Activated CD4-positive, CD25-positive, alpha-beta regulatory T cell (primary cell): ENCODE measurements around the gene OR5L1.

Experiments
- DNase-seq, 4 experiments: peaks; one replicate each; lab custom pipeline; 2025; lab: John Stamatoyannopoulos, UW

OR5L1 gene

GRCh38 chr11:55811067-55811466 is at the start of gene OR5L1:
TSS of gene OR5L1 (plus strand) at chr11:55811367. CDS start at chr11:55811467, 100 bp downstream.
- DNase-seq: no peak

GRCh38 chr11:55773138-55773537 is 38.0 kb upstream of the OR5L1 start, which contains the start of gene OR5D13:
TSS of gene OR5D13 (plus strand) at chr11:55773438. CDS start at chr11:55773438, 0 bp downstream.
- no peak for DNase-seq

- DNase-seq: no peak
Observed at GRCh38 chr11:55791606-55792005, 19.6 kb upstream of the OR5L1 start.

DNA sequence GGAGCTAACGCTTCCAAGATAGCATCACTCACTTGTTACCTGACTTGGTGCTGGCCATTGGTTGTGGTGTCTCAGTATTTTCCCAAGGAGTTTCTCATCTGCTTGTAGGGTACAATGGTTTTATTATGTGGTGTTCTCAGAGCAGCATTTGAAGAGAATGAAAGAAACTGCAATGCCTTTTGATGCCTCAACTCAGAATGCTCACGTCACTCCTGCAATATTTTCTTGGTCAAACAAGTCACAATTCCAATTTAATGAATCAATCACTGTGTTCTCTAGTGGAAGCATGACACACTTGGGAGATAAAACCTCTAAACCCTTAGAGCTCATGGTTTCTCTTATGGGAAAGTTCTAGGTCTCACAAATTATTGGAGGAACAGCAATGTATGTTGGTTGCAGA is 17.8 kb upstream of the OR5L1 start:
- no peak for DNase-seq

GRCh38 chr11:55795256-55795655 is 15.9 kb upstream of the OR5L1 start, which contains the start of gene OR5D14:
TSS of gene OR5D14 (plus strand) at chr11:55795556. CDS start at chr11:55795556, 0 bp downstream.
- no peak for DNase-seq

- DNase-seq: no peak
Observed at GRCh38 chr11:55806248-55806647, 4.9 kb upstream of the OR5L1 start.

DNA sequence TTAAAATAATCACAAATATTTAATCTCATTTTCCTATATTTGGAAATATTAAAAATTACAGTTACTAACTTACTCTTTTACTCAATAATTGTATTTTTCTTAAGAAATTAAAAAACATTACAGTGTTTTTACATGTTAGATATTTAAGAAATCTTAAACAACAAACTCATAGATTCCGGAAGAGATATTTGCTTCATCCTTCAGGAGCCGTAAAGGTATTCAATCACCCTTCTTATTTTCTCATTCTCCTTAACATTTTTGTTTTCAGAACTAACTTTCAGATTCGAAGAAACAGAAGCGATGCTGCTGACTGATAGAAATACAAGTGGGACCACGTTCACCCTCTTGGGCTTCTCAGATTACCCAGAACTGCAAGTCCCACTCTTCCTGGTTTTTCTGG is 8.2 kb downstream of the OR5L1 start, which contains the start of gene OR5D18:
TSS of gene OR5D18 (plus strand) at position 301 of the 400 bp plus-strand sequence. CDS start at position 301, 0 bp downstream.
- DNase-seq: no peak

DNA sequence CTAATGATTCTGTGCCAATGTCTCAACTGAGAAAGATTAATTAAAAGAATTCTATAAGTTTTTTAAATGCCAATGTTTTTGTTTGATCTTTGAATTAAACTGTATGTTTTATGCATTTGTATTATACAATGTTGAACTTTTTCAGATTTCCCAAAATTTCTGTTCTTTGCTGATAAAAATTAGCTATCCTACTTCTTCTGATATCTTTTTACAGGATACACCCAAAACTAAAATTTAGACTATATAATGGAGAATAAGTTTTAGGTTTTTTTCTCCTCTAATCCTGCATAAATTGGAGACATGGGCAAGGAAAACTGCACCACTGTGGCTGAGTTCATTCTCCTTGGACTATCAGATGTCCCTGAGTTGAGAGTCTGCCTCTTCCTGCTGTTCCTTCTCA is 15.8 kb downstream of the OR5L1 start, which contains the start of gene OR5L2:
TSS of gene OR5L2 (plus strand) at position 301 of the 400 bp plus-strand sequence. CDS start at position 301, 0 bp downstream.
- DNase-seq: no peak

DNA sequence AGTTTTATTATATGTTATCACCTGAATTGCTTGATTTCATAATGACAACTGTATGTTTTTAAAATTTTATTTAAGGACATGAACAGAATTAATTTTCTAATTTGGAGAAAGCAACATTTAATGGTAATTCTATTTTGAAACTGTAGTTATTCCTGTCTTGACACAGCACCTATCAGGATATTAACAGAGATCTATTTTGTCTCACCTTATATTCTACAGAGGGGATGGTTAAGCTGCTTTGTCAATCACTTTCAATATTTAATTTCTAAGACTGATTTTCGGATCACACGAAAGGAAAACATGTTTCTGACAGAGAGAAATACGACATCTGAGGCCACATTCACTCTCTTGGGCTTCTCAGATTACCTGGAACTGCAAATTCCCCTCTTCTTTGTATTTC is 27.3 kb downstream of the OR5L1 start, which contains the start of gene OR5D16:
TSS of gene OR5D16 (plus strand) at position 301 of the 400 bp plus-strand sequence. CDS start at position 301, 0 bp downstream.
- DNase-seq: no peak

- DNase-seq: no peak
Observed at GRCh38 chr11:55847453-55847852, 36.3 kb downstream of the OR5L1 start.

DNA sequence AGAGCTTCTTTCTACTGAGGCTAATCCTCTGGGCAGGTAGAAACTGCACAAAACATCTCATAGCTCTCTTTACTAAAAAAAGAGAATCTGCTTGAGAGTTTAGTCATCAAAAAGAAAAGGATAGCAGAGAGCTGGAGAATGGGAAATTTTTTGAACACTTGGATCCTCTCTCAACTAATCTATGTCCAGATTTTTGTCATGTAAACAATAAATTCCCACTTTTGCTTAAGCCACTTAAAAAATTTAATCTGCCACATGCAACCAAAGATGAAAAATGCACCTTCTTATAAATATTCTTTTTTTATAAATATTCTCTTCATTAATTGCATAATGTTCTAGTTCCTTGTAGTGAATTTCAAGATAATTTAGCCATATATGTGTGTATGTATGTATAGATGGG is 37.9 kb downstream of the OR5L1 start:
- no peak for DNase-seq

DNA sequence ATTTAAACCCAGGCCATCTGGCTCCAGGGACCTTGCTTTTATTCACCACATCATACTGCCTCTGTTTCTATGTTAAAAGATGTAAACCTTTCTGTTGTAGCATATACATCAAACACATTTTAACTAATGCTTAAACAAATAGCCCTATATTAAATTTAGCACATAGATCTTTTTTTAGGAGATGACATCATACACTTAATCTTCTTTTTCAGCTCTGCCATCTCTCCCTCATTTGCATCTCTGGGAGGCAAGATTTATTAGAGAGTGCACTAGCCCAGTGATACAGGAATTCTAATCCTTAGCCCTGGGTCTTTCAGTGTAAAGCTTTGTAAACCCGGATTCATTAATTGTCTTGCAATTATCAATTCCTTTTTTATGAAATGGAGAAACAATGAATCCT is 41.0 kb downstream of the OR5L1 start:
- no peak for DNase-seq

DNA sequence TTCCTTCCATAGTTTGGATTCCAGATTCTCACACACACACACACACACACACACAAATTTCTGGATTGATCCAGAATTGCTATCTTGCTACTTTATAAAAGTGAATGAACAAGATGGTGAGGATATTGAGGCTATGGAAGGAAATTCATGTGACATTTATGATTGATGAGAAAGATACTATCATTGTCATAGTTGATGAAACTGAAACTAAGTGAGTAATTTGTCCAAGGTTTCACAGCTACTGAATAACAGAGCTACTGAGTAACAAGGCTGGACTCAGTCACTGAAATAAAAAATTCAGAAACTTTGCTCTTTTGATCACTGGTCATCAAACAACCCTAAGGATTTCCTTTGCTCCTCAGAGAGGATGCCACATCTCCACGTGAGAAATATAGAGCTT is 43.5 kb downstream of the OR5L1 start:
- DNase-seq: no peak
